Esophagus (tissue), 2 donors: ENCODE results near the gene DRC1. TPM values are rescaled to one million over a fixed set of nuclear protein-coding genes. Genes with fewer than 3 reads are reported as not detected.

Experiments
- H3K27ac ChIP-seq, 2 donors: one replicate each; pipeline ENCODE4 v1.5.1; 2013; ENCODE audit warnings: low read depth in 2 of 2, mild to moderate bottlenecking in 2 of 2, inconsistent platforms in 1 of 2, low read length in 1 of 2, moderate library complexity in 1 of 2
- H3K27me3 ChIP-seq, 2 donors: one replicate each; pipeline ENCODE4 v1.6.1; 2013; ENCODE audit warnings: low read length in 2 of 2, control low read depth in 1 of 2, mild to moderate bottlenecking in 1 of 2; ENCODE audit not compliant: insufficient read depth in 2 of 2, control insufficient read depth in 1 of 2
- H3K36me3 ChIP-seq, 2 donors: one replicate each; pipeline ENCODE4 v1.6.1; 2013; ENCODE audit warnings: low read length in 1 of 2; ENCODE audit not compliant: control insufficient read depth in 2 of 2, insufficient read depth in 2 of 2
- H3K4me1 ChIP-seq, 2 donors: one replicate each; pipeline ENCODE4 v1.6.1; 2013; ENCODE audit warnings: low read length in 1 of 2; ENCODE audit not compliant: control insufficient read depth in 2 of 2, insufficient read depth in 2 of 2
- H3K4me3 ChIP-seq, 2 donors: one replicate each; pipeline ENCODE4 v1.5.1; 2013; ENCODE audit warnings: low read length in 2 of 2, mild to moderate bottlenecking in 2 of 2, low read depth in 1 of 2, moderate library complexity in 1 of 2
- H3K9me3 ChIP-seq, 2 donors: one replicate each; pipeline ENCODE4 v1.6.1; 2013; ENCODE audit warnings: mild to moderate bottlenecking in 2 of 2, low read depth in 1 of 2, low read length in 1 of 2, moderate library complexity in 1 of 2; ENCODE audit not compliant: control insufficient read depth in 2 of 2, insufficient read depth in 1 of 2
- WGBS, 2 donors: extraction: QIAGEN DNeasy Blood & Tissue Kit; methylation state at CpG; one replicate each; pipeline ENCODE4 v1.1.7; 2013; 5-methylcytosine and 5-hydroxymethylcytosine counted together
- polyA plus RNA-seq, 2 donors: library from polyadenylated mRNA; stranded (reverse); fragments of 200-250 nt; gene quantifications; one replicate each; pipeline ENCODE4 v1.2.3, GENCODE V29; 2013
- donor health status: healthy with polysubstance abuse.
- donor health status: Bipolar disorder and iron deficiency.

DRC1 gene
- polyA plus RNA-seq, 2 donors, result 0.08 TPM; not detected in 1

DNA sequence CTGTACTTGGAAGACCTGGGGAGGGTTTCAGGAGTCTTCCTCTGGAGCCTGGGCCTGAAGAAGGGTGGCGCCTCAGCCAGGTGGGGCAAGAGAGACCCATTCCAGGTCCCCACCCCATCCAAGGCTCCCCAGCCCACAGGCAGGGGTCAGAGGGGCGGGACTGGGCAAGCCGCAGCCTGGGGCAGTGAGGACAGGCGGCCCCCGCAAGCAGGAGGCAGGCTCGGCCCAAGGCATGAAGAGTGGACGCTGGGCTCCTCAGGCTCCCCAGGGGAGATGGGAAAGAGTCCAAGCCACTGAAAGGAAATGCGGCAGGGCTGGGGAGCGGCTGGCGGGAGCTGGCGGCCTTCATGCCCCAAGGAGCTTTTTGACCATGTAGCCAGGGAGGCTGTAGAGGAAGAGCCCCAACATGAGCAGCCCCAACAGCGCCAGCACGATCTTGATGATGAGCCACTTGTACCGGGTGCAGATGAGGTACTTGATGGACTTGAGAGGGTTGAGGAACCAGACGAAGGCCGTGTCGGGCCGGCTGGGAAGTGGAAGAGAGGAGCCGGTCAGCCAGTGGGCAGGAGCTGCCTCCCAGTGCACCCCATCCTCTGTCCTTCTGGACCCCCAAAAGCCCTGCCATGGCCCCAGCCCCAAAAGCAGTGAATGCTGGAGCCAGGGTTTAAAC is 56.1 kb downstream of the DRC1 start:
- no peaks in the 10 kb centered on the region for H3K9me3 ChIP-seq
- WGBS, 2 donors, result 92 to 94% methylated on average over 19 of the region's 19 CpGs
- H3K27me3 ChIP-seq, result no peaks in the 10 kb centered on the region
- H3K36me3 ChIP-seq, result no peaks in the 10 kb centered on the region
- H3K27ac ChIP-seq, result no peak overlapping the region
- H3K4me3 ChIP-seq, result no peak overlapping the region
- H3K4me1 ChIP-seq, result peaks cover 2 to 3% of the 10 kb centered on the region in 2 donors

DNA sequence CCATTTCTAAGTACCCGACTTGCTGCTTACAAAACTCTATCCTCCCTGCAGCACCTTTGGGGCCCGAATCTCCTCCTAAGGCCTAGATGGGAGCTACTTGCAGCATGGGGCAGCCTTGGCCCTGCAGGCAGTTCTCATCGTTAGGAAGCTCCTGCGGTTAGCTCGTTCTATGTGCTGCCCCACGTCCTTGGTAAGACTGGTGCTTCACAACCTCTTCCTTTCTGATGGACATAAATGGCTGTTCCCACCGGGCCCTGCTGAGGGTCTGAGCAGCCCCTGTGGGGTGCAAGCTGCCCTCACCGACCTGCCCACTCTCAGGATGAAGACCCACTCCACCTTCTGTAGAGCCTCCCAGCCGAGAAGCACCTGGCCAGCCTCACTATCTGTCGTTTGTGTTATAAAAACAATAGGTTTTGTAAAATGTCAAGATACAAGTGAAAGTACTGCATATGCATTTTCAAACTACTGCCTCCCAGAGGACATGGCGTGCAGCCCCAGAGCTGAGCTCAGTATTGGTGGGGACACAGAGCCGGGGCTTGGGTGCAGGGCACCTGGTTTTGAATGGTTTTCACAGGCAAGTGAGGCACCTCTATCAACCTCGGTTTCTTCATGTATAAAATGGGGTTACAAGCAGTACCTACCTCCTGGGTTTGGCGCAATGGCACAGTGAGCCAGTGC is 56.8 kb downstream of the DRC1 start:
- Histone ChIP-seq H3K27me3 (no peaks in the 10 kb centered on the region), H3K27ac (no peak overlapping the region), H3K4me3 (no peak overlapping the region), H3K4me1 (peaks cover 2 to 3% of the 10 kb centered on the region in 2 donors), H3K9me3 (no peaks in the 10 kb centered on the region), H3K36me3 (no peaks in the 10 kb centered on the region)
- WGBS, 2 donors, result 90 to 91% methylated on average over 14 of the region's 14 CpGs

DNA sequence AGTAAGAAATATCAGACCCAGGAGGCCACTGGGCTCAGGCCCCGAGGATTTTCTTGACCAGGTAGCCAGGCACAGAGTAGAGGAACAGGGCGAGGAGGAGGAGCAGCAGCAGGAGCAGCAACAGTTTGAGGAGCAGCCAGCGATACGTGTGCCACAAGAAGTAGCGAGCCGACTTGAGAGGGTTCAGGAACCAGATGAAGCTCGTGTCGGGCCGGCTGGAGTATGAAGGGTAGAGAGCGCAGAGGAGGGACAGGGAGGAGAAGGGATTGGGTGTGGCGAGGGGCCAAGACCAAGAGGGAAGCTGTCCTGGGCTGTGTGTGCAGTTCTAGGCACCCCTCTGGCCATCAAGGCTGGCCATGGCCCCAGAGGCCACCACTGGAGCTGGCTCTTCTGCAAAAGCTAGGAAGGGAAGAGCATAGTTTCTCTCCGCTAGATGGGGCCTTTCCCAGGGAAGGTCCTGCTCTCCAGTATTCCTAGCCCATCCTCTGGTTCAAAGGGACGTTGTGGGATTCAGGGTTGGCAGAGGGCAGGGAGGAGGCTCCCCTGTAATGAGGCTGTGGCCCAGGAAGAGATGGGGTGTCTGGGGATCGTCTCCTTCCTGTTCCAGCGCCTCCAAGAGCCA is 58.4 kb downstream of the DRC1 start:
- no peaks in the 10 kb centered on the region for H3K36me3 ChIP-seq
- no peak overlapping the region for H3K27ac ChIP-seq
- WGBS, 2 donors, result 86 to 89% methylated on average over 14 to 15 of the region's 15 CpGs
- H3K4me3 ChIP-seq, result no peak overlapping the region
- H3K9me3 ChIP-seq, result no peaks in the 10 kb centered on the region
- H3K27me3 ChIP-seq, result no peaks in the 10 kb centered on the region
- peaks cover 2 to 3% of the 10 kb centered on the region in 2 donors for H3K4me1 ChIP-seq

DNA sequence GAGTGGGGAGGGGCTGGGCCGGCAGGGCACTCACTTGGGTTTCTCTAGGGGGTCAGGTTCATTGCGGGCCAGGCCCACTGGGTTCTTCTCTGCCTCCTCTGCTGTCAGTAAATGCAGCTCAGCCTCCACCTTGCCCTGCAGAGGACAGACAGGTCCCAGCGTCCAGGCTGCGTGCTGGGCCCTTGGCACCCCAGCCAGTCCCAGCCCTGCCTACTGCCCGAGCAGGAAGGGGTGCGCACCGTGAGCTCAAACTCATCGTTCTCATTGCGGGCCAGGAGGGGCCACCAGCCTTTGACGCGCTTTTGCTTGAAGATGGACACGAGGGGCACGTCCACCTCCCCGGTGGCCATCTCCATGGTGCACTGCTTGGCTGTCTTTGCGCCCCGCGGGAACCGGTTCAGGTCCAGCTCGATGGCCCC is 58.9 kb downstream of the DRC1 start:
- WGBS, 2 donors, result 88 to 89% methylated on average over 19 of the region's 19 CpGs
- Histone ChIP-seq H3K36me3 (no peaks in the 10 kb centered on the region), H3K27me3 (no peaks in the 10 kb centered on the region), H3K4me1 (no peaks in the 10 kb centered on the region), H3K4me3 (no peak overlapping the region), H3K9me3 (no peaks in the 10 kb centered on the region), H3K27ac (no peak overlapping the region)

DNA sequence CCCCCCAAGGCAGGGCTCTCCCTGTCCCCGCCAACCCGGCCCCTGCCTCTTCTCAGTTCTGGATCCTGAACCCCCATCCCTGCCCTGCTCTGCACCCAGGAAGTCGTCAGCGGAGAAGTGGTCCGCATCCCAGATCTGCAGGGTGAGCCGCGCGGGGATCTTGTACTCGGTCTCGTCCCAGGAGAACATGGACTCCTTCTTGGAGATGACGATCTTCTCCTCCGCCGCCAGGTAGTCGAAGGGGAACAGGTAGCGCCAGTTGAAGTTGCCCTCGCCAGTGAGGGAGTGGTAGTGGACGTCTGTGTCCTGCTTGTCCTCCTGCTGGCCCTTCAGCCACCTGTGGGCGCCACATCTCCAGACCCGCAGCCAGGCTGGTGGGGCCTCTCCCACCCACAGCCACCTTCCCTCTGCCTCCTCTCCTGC is 59.9 kb downstream of the DRC1 start:
- no peaks in the 10 kb centered on the region for H3K4me1 ChIP-seq
- no peaks in the 10 kb centered on the region for H3K36me3 ChIP-seq
- H3K27me3 ChIP-seq, result no peaks in the 10 kb centered on the region
- 90 to 92% methylated on average over 16 to 19 of the region's 19 CpGs for WGBS, 2 donors
- no peak overlapping the region for H3K27ac ChIP-seq
- no peak overlapping the region for H3K4me3 ChIP-seq
- no peaks in the 10 kb centered on the region for H3K9me3 ChIP-seq

DNA sequence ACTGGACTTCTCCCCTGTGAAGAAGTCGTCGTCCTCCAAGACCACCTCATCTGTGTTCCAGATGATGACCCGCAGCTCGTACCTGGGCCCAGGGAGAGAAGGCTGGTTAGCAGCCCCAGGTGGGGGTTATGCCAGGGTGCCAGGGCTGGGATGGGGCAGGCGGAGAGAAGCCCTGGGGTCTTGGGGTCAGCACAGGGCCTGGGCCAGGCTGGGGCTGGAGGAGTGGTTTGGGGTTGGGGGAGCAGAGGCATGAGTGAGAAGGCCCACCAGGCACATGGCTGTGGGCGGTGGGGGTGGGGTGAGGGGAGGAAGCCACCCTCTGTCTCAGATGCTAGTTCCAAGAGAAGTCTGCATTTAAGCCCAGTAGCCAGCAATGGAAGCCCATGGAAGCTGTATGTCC is 60.4 kb downstream of the DRC1 start:
- H3K4me3 ChIP-seq, result no peak overlapping the region
- 94 to 96% methylated on average over 6 of the region's 6 CpGs for WGBS, 2 donors

DNA sequence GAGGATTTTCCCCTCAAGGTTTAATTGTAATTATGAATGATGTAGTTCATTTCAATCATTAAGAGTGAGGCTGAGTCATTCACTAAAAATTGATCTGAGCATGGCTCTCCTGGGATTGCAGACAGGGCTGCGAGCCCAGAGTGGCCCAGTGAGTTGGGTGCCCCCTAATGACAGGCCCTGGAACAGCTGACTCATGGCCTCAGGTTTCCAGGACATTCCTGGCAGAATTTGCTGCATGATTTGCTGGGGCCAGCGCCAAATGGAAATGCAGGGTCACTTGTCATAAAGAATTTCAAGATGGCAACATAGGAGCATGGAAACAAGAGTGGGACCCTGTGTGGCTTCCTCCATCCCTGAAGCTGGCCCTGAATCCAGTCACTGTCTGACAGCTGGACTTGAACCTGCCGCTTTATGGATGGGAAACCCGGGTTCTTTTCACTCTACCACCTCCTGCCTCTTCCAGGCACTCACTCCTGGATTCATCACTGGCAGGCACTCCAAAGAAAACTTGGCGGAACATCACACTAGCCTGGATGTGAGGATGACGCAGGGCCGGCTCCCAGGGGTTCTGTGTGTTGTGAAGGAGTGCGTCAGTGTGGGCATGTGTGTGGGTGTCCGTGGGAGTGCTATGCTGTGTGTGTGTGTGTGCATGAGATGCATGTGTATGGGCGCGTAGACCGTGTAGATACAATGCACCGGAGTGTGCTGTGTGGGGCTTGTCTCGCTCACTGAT is 61.0 kb downstream of the DRC1 start:
- no peaks in the 10 kb centered on the region for H3K27me3 ChIP-seq
- no peaks in the 10 kb centered on the region for H3K36me3 ChIP-seq
- H3K27ac ChIP-seq, result no peak overlapping the region
- no peaks in the 10 kb centered on the region for H3K4me1 ChIP-seq
- H3K9me3 ChIP-seq, result no peaks in the 10 kb centered on the region
- H3K4me3 ChIP-seq, result no peak overlapping the region
- WGBS, 2 donors, result 86 to 88% methylated on average over 14 of the region's 14 CpGs

More for the DNA sequence above, 60.4 kb downstream of the DRC1 start:
- Histone ChIP-seq H3K4me1 (no peaks in the 10 kb centered on the region), H3K27me3 (no peaks in the 10 kb centered on the region), H3K27ac (no peak overlapping the region), H3K9me3 (no peaks in the 10 kb centered on the region), H3K36me3 (no peaks in the 10 kb centered on the region)

DNA sequence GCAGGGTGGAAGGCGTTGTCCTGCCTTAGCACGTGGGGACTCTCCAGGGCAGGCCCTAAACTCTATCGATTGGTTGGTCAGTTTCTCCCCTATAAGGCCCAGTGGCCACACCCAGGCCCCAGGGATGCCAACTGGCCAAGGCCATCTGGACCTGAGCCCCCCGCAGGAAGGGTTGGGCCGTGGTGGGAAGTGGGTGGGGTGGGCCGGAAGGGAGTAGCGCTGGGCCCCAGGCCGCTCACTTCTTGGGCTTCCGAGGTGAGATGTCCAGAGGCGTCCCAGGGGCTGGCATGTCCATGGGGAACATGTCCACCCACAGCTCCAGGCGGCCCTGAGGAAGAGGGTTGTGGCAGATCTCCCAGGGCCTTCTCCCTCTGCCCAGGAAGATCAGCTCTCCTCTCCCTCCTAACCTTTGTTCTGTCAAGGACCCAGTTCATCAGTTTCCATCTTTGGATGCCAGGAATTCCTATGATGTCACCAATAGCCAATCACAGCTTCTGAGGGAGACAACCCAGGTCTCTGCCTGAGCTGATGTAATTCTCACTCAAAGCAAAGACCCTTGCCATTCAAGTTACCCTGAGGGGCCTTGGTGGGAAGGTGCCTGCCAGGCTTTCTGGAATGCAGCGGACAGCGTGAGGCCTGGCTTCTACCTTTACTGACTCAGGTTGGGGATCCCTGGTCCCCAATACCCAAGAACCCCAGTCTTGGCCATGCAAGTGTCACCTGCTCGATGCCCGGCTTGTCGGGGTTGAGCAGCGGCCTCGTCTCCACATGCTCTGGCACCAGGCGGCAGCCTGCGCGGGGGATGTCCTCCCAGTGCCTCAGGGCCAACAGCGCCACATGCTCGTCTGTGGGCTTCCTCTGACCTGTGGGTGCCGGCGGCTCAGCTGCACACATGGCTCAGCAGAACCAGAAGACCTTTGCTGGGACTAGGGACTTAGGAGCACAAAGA is 61.8 kb downstream of the DRC1 start:
- Histone ChIP-seq H3K4me1 (no peaks in the 10 kb centered on the region), H3K36me3 (no peaks in the 10 kb centered on the region), H3K4me3 (no peak overlapping the region), H3K27ac (no peak overlapping the region), H3K9me3 (no peaks in the 10 kb centered on the region), H3K27me3 (no peaks in the 10 kb centered on the region)
- WGBS, 2 donors, result 88 to 89% methylated on average over 25 of the region's 25 CpGs
